H1 (cell line): Measurements from ENCODE around the gene CPXM1. TPM values are rescaled to one million over a fixed set of nuclear protein-coding genes. Genes with fewer than 3 reads are reported as not detected.

Source experiments
- CTCF ChIA-PET: fragments of 300-600 bp; sonication (Branson Sonifier 250); formaldehyde crosslinking; loops from one replicate; lab custom pipeline; 2021; ENCODE audit not compliant: partially characterized antibody; lab: Charles Lee
- POLR2A ChIA-PET: fragments of 300-600 bp; sonication (Branson Sonifier 250); formaldehyde crosslinking; loops from one replicate; lab custom pipeline; 2021; ENCODE audit warnings: inconsistent platforms; ENCODE audit not compliant: partially characterized antibody; lab: Charles Lee
- DNase-seq, 2 experiments: peaks; one replicate each; pipeline versions ENCODE4 v3.0.0 to v3.0.0-alpha.2; 2010 to 2022; ENCODE audit warnings: low spot score in 2 of 2, low read depth in 1 of 2, mixed read lengths in 1 of 2
- FAIRE-seq: peaks from 2 replicates; lab custom pipeline; 2011; peaks lifted over from hg19 to GRCh38; lab: Jason Lieb, UNC
- H2AFZ ChIP-seq: 2 replicates; pipeline ENCODE4 v1.8.1; 2012; ENCODE audit warnings: low read length, inconsistent platforms
- H2AK5ac ChIP-seq: 2 replicates; pipeline ENCODE4 v1.6.1; 2013; ENCODE audit warnings: low read depth, low read length
- H2BK120ac ChIP-seq: replicated peaks from 2 replicates; pipeline ENCODE3; 2013; ENCODE audit warnings: low read depth, low read length, inconsistent platforms
- H2BK12ac ChIP-seq: 2 replicates; pipeline ENCODE4 v1.6.1; 2013; ENCODE audit warnings: low read depth, low read length
- H2BK15ac ChIP-seq: 2 replicates; pipeline ENCODE4 v1.6.1; 2013; ENCODE audit warnings: low read length
- H2BK20ac ChIP-seq: 2 replicates; pipeline ENCODE4 v1.6.1; 2013; ENCODE audit warnings: low read length
- H2BK5ac ChIP-seq: 2 replicates; pipeline ENCODE4 v1.6.1; 2013; ENCODE audit warnings: low read depth, low read length
- H3K14ac ChIP-seq: 2 replicates; pipeline ENCODE4 v1.6.1; 2013; ENCODE audit warnings: inconsistent platforms; ENCODE audit not compliant: insufficient read length
- H3K18ac ChIP-seq: 2 replicates; pipeline ENCODE4 v1.6.1; 2013; ENCODE audit warnings: low read length; ENCODE audit errors: extremely low read depth
- H3K23ac ChIP-seq: 2 replicates; pipeline ENCODE4 v1.6.1; 2013; ENCODE audit warnings: inconsistent platforms; ENCODE audit not compliant: insufficient read length
- H3K23me2 ChIP-seq: 2 replicates; pipeline ENCODE4 v1.6.1; 2013; ENCODE audit warnings: low read depth, low read length
- H3K27ac ChIP-seq: 2 replicates; pipeline ENCODE4 v1.6.1; 2011; ENCODE audit warnings: low read depth, low read length, inconsistent platforms
- H3K27me3 ChIP-seq, 4 experiments: replicated peaks in 1 of 4; 1 replicate in 1 of 4; 2 replicates in 3 of 4; pipeline versions ENCODE4 v1.6.1 to v1.8.1; 2011 to 2013; ENCODE audit warnings: low read length in 3 of 4, mild to moderate bottlenecking in 3 of 4, inconsistent platforms in 2 of 4, mixed read lengths in 2 of 4, moderate library complexity in 1 of 4; ENCODE audit not compliant: control insufficient read depth in 3 of 4, insufficient read depth in 3 of 4; ENCODE audit errors: extremely low read depth in 1 of 4
- H3K36me3 ChIP-seq, 4 experiments: 2 replicates each; pipeline versions ENCODE4 v1.6.1 to v1.8.1; 2011 to 2013; ENCODE audit warnings: mild to moderate bottlenecking in 4 of 4, low read length in 3 of 4, moderate library complexity in 2 of 4, control low read depth in 1 of 4, inconsistent platforms in 1 of 4; ENCODE audit not compliant: insufficient read depth in 4 of 4, control insufficient read depth in 2 of 4
- H3K4ac ChIP-seq: replicated peaks from 2 replicates; pipeline ENCODE3; 2013; ENCODE audit warnings: low read length, low read depth, mixed read lengths, inconsistent platforms; ENCODE audit not compliant: insufficient read length
- H3K4me1 ChIP-seq, 4 experiments: replicated peaks in 1 of 4; 1 replicate in 1 of 4; 2 replicates in 3 of 4; pipeline versions ENCODE4 v1.6.1 to v1.8.1; 2011 to 2013; ENCODE audit warnings: low read length in 3 of 4, inconsistent platforms in 2 of 4, mixed read lengths in 1 of 4; ENCODE audit not compliant: insufficient read depth in 4 of 4, control insufficient read depth in 3 of 4
- H3K4me2 ChIP-seq, 2 experiments: 2 replicates each; pipeline versions ENCODE4 v1.6.1 to v1.8.1; 2011 to 2013; ENCODE audit warnings: low read depth in 2 of 2, low read length in 2 of 2, control low read depth in 1 of 2, inconsistent platforms in 1 of 2, mild to moderate bottlenecking in 1 of 2; ENCODE audit not compliant: insufficient read depth in 1 of 2
- H3K4me3 ChIP-seq, 4 experiments: fragments of 200-600, 300-600 bp in 1 of 4; sonication (generic), shearing (Covaris generic), sonication (Bioruptor Twin) in 1 of 4; 2 replicates each; pipeline versions ENCODE4 v1.5.1 to v1.8.1; 2011 to 2016; ENCODE audit warnings: low read length in 4 of 4, low read depth in 3 of 4, control low read depth in 2 of 4, inconsistent platforms in 2 of 4, mild to moderate bottlenecking in 2 of 4, mixed read lengths in 1 of 4, moderate library complexity in 1 of 4; ENCODE audit not compliant: insufficient read depth in 2 of 4; ENCODE audit errors: extremely low read depth in 1 of 4
- H3K56ac ChIP-seq: replicated peaks from 2 replicates; pipeline ENCODE3; 2013; ENCODE audit warnings: low read depth, mild to moderate bottlenecking, mixed read lengths, low read length, inconsistent platforms; ENCODE audit not compliant: insufficient read length
- H3K79me1 ChIP-seq: 2 replicates; pipeline ENCODE4 v1.6.1; 2013; ENCODE audit warnings: low read depth, low read length, control low read depth
- H3K79me2 ChIP-seq, 2 experiments: 2 replicates each; pipeline versions ENCODE4 v1.6.1 to v1.8.1; 2012 to 2013; ENCODE audit warnings: low read length in 2 of 2, mild to moderate bottlenecking in 2 of 2, inconsistent platforms in 1 of 2; ENCODE audit not compliant: insufficient read depth in 2 of 2, control insufficient read depth in 1 of 2
- H3K9ac ChIP-seq, 4 experiments: replicated peaks in 1 of 4; 1 replicate in 1 of 4; 2 replicates in 3 of 4; pipeline versions ENCODE4 v1.6.1 to v1.8.1; 2011 to 2013; ENCODE audit warnings: low read depth in 3 of 4, low read length in 3 of 4, control low read depth in 2 of 4, mild to moderate bottlenecking in 2 of 4, moderate library complexity in 2 of 4, inconsistent platforms in 1 of 4; ENCODE audit errors: extremely low read depth in 1 of 4
- H3K9me3 ChIP-seq, 2 experiments: 2 replicates each; pipeline versions ENCODE4 v1.6.1 to v1.8.1; 2012 to 2013; ENCODE audit warnings: mild to moderate bottlenecking in 2 of 2, moderate library complexity in 2 of 2, control low read depth in 1 of 2, inconsistent platforms in 1 of 2, low read depth in 1 of 2, low read length in 1 of 2, mixed read lengths in 1 of 2; ENCODE audit not compliant: insufficient read depth in 2 of 2
- H4K20me1 ChIP-seq, 2 experiments: replicated peaks in 1 of 2; 2 replicates each; pipeline versions ENCODE3 to v1.8.1; 2011 to 2013; ENCODE audit warnings: inconsistent platforms in 2 of 2, low read length in 2 of 2, mild to moderate bottlenecking in 1 of 2; ENCODE audit not compliant: insufficient read depth in 2 of 2, control insufficient read depth in 1 of 2
- H4K5ac ChIP-seq: 2 replicates; pipeline ENCODE4 v1.6.1; 2013; ENCODE audit warnings: low read length, low read depth, mixed read lengths, inconsistent platforms; ENCODE audit not compliant: insufficient read length
- H4K8ac ChIP-seq: 2 replicates; pipeline ENCODE4 v1.8.0; 2013; ENCODE audit warnings: mild to moderate bottlenecking, moderate library complexity, low read length, inconsistent platforms; ENCODE audit not compliant: insufficient read depth; ENCODE audit errors: extremely low read depth
- H4K91ac ChIP-seq: replicated peaks from 2 replicates; pipeline ENCODE3; 2013; ENCODE audit warnings: low read length, mixed read lengths, inconsistent platforms; ENCODE audit not compliant: insufficient read length
- EP300 ChIP-seq, 2 experiments: IDR thresholded peaks; 1 replicate in 1 of 2; 2 replicates in 1 of 2; pipeline ENCODE4 v1.6.1; 2011 to 2012; ENCODE audit warnings: low read depth in 2 of 2, low read length in 2 of 2, mild to moderate bottlenecking in 2 of 2, borderline replicate concordance in 1 of 2, inconsistent platforms in 1 of 2, moderate library complexity in 1 of 2
- WGBS, 2 experiments: shearing (Covaris generic) in 1 of 2; methylation state at CpG; one replicate each; pipeline versions ENCODE4 v1.1.6 to v1.1.7; 2013 to 2015; ENCODE audit warnings: low lambda C conversion rate in 2 of 2, mixed read lengths in 2 of 2, inconsistent platforms in 1 of 2, low coverage in 1 of 2, missing lambda C conversion rate in 1 of 2; ENCODE audit not compliant: insufficient replicate concordance in 2 of 2, insufficient coverage in 1 of 2, insufficient read length in 1 of 2; ENCODE audit errors: extremely low coverage in 1 of 2, missing lambda C conversion rate in 1 of 2; 5-methylcytosine and 5-hydroxymethylcytosine counted together
- polyA plus RNA-seq, 7 experiments: library from polyadenylated mRNA; depleted of rRNA in 3 of 7; stranded (reverse) in 5 of 7; unstranded in 2 of 7; fragments of >200 nt in 5 of 7; fragments of 200-250 nt in 2 of 7; gene quantifications; 1 replicate in 5 of 7; 2 replicates in 1 of 7; 4 replicates in 1 of 7; pipeline versions ENCODE4 v1.2.1 to v1.2.3, GENCODE V29; 2011 to 2013; ENCODE audit warnings: missing spikeins in 2 of 7, mixed read lengths in 2 of 7
- total RNA-seq: library from RNA; stranded (reverse); fragmentation: NEBNext Ultra II Directional; extraction: Animal tissue kit (Norgen Biotek cat#: 25700); gene quantifications from 2 replicates; pipeline ENCODE4 v1.2.1, GENCODE V29; 2021

CPXM1 gene
- total and polyA plus RNA-seq, 2 of the 8 experiments (the other 6 are each of a cell fraction or from before 2014, with no cell fraction given) = 31.3 to 81.9 TPM

GRCh38 chr20:2761885-2762284 lies 38.5 kb downstream of the CPXM1 start:
- H3K4me2 ChIP-seq = no peak overlapping the region
- H3K4me3 ChIP-seq = no peak overlapping the region
- no peaks in the 10 kb centered on the region for H3K9me3 ChIP-seq
- H3K36me3 ChIP-seq = no peaks in the 10 kb centered on the region
- no peak overlapping the region for H4K5ac ChIP-seq
- H3K4me1 ChIP-seq = peaks cover 0 to 16% (median 9%) of the 10 kb centered on the region in 4 experiments
- H2BK15ac ChIP-seq = no peak overlapping the region
- H2BK20ac ChIP-seq = no peak overlapping the region
- H2BK5ac ChIP-seq = no peak overlapping the region
- 95% methylated on average over 4 of the region's 4 CpGs; no CpG with 5 or more reads in 1 of the 2 experiments for WGBS, 2 experiments
- no peak overlapping the region for H3K14ac ChIP-seq
- no peak for FAIRE-seq
- H2AFZ ChIP-seq = no peak overlapping the region
- H3K79me1 ChIP-seq = no peaks in the 10 kb centered on the region
- DNase-seq = no peak
- H4K8ac ChIP-seq = no peak overlapping the region
- H3K23me2 ChIP-seq = peaks cover 3% of the 10 kb centered on the region; the same call in 1 of the 2 replicates
- CTCF ChIA-PET = interaction anchor here (0.8 to 3.5 kb wide), 10 partner anchors 8 to 239 kb away, joined by 3 to 23 read pairs (median 5); partner anchors contain the start of gene TMEM239
- H3K27ac ChIP-seq = no peak overlapping the region
- H3K9ac ChIP-seq = no peak overlapping the region
- H2AK5ac ChIP-seq = no peak overlapping the region
- H2BK12ac ChIP-seq = no peak overlapping the region
- H3K27me3 ChIP-seq = peaks cover 0 to 5% (median 0%) of the 10 kb centered on the region in 4 experiments; a peak in 2 of 7 replicates
- no peak for TF ChIP-seq EP300 (IDR thresholded peaks at IDR 0.05; ENCODE audit: borderline replicate concordance in 1 of 2, low read depth in 2 of 2, low read length in 2 of 2)
- TF ChIP-seq, all 59 proteins: peak for 0
- no peaks in the 10 kb centered on the region for H4K20me1 ChIP-seq
- H3K79me2 ChIP-seq = no peaks in the 10 kb centered on the region
- no peak overlapping the region for H3K23ac ChIP-seq
- POLR2A ChIA-PET = interaction anchor here (0.6 to 1.0 kb wide), 2 partner anchors 110 to 326 kb away, joined by 3 read pairs; partner anchors contain the start of gene NOP56
- H2BK120ac ChIP-seq = no peak overlapping the region
- no peak overlapping the region for H3K4ac ChIP-seq
- H4K91ac ChIP-seq = no peak overlapping the region
- H3K18ac ChIP-seq = no peak overlapping the region
- H3K56ac ChIP-seq = no peak overlapping the region
